WTC11 (cell line): ENCODE data around the gene GDF7. TPM values are rescaled to one million over a fixed set of nuclear protein-coding genes. Genes with fewer than 3 reads are reported as not detected.

Experiments
- ATAC-seq: fragments of 200-7000 bp; cut with Tn5 transposase; 2 replicates; pipeline ENCODE4 v1.10.0; 2021; ENCODE audit warnings: mild to moderate bottlenecking, moderate library complexity
- CTCF ChIA-PET: fragments of 300-600 bp; sonication (Branson Sonifier 250); formaldehyde crosslinking; loops from one replicate; lab custom pipeline; 2021; ENCODE audit warnings: antibody characterized with exemption; lab: Charles Lee
- POLR2A ChIA-PET: fragments of 350-600 bp; sonication (Branson Sonifier 250); formaldehyde crosslinking; loops from one replicate; lab custom pipeline; 2021; ENCODE audit warnings: antibody characterized with exemption; lab: Charles Lee
- DNase-seq: peaks from one replicate; pipeline ENCODE4 v3.0.0; 2021; ENCODE audit warnings: low spot score
- H3K27ac Mint-ChIP-seq: 2 replicates; pipeline ENCODE4 v1.8.0; 2021; ENCODE audit warnings: mixed read lengths
- H3K27me3 Mint-ChIP-seq: 2 replicates; pipeline ENCODE4 v1.8.0; 2021; ENCODE audit warnings: low read depth, mild to moderate bottlenecking, moderate library complexity, mixed read lengths
- H3K36me3 Mint-ChIP-seq: 2 replicates; pipeline ENCODE4 v1.8.0; 2021; ENCODE audit warnings: mixed read lengths
- H3K4me1 Mint-ChIP-seq: 2 replicates; pipeline ENCODE4 v1.8.0; 2022; ENCODE audit warnings: mixed read lengths
- H3K4me3 Mint-ChIP-seq: 2 replicates; pipeline ENCODE4 v1.8.0; 2021; ENCODE audit warnings: mild to moderate bottlenecking, moderate library complexity, mixed read lengths
- H3K9me3 Mint-ChIP-seq: 2 replicates; pipeline ENCODE4 v1.8.0; 2021; ENCODE audit warnings: mixed read lengths
- ATF6 ChIP-seq: sonication (generic); formaldehyde crosslinking; IDR thresholded peaks from 2 replicates; pipeline ENCODE4 v1.8.1; 2023; ENCODE audit warnings: mild to moderate bottlenecking, missing genetic modification reagents
- ESRRA ChIP-seq: sonication (generic); formaldehyde crosslinking; IDR thresholded peaks from 2 replicates; pipeline ENCODE4 v1.8.1; 2022; ENCODE audit warnings: mild to moderate bottlenecking, missing genetic modification reagents, borderline replicate concordance
- FOXP1 ChIP-seq: sonication (generic); formaldehyde crosslinking; IDR thresholded peaks from 2 replicates; pipeline ENCODE4 v1.8.0; 2022; ENCODE audit warnings: missing genetic modification reagents, mild to moderate bottlenecking, moderate library complexity, borderline replicate concordance
- GABPB1 ChIP-seq: sonication (generic); formaldehyde crosslinking; IDR thresholded peaks from 2 replicates; pipeline ENCODE4 v1.8.1; 2023; ENCODE audit warnings: mild to moderate bottlenecking, missing genetic modification reagents
- GRHL2 ChIP-seq: fragments of 250-450 bp; sonication (Bioruptor Pico); IDR thresholded peaks from 2 replicates; pipeline ENCODE4 v1.8.0; 2022; ENCODE audit warnings: mild to moderate bottlenecking, moderate library complexity; ENCODE audit not compliant: insufficient replicate concordance, severe bottlenecking
- IRF1 ChIP-seq: sonication (generic); formaldehyde crosslinking; IDR thresholded peaks from 2 replicates; pipeline ENCODE4 v1.8.0; 2023; ENCODE audit warnings: missing genetic modification reagents
- NR1H2 ChIP-seq: sonication (generic); formaldehyde crosslinking; IDR thresholded peaks from 2 replicates; pipeline ENCODE4 v1.9.0; 2021; ENCODE audit warnings: mild to moderate bottlenecking, moderate library complexity, missing genetic modification reagents
- SP1 ChIP-seq: sonication (generic); formaldehyde crosslinking; conservative IDR thresholded peaks from 2 replicates; pipeline ENCODE4 v1.8.1; 2022; ENCODE audit warnings: missing genetic modification reagents
- USF1 ChIP-seq: sonication (generic); formaldehyde crosslinking; IDR thresholded peaks from 2 replicates; pipeline ENCODE4 v1.8.0; 2022; ENCODE audit warnings: mild to moderate bottlenecking, missing genetic modification reagents
- ZNF263 ChIP-seq: sonication (generic); formaldehyde crosslinking; IDR thresholded peaks from 2 replicates; pipeline ENCODE4 v1.8.1; 2022; ENCODE audit warnings: low read depth, mild to moderate bottlenecking, moderate library complexity, missing genetic modification reagents
- ZNF532 ChIP-seq: fragments of 250-450 bp; sonication (Bioruptor Pico); IDR thresholded peaks from 2 replicates; pipeline ENCODE4 v1.9.0; 2021; ENCODE audit warnings: mild to moderate bottlenecking, borderline replicate concordance
- total RNA-seq: library from RNA; stranded (reverse); gene quantifications from 3 replicates; pipeline ENCODE4 v1.2.3, GENCODE V29; 2021
- TF ChIP-seq, protein P1 (sequence below): sonication (generic); formaldehyde crosslinking; IDR thresholded peaks from 2 replicates; pipeline ENCODE4 v1.8.1; 2022; ENCODE audit warnings: mild to moderate bottlenecking, missing genetic modification reagents, moderate library complexity, borderline replicate concordance
- TF ChIP-seq, protein P2 (sequence below): sonication (generic); formaldehyde crosslinking; IDR thresholded peaks from 2 replicates; pipeline ENCODE4 v1.8.0; 2023; ENCODE audit warnings: missing genetic modification reagents, mild to moderate bottlenecking, borderline replicate concordance

The GDF7 gene
- total RNA-seq, 1 experiment from 2014 or later: 0.55 TPM

GRCh38 chr2:20674974-20675679 is 8.2 kb downstream of the GDF7 start (continued):
- TF ChIP-seq ATF6 (CRISPR knock-in tag) (no peak), GRHL2 (no peak), IRF1 (CRISPR knock-in tag) (no peak), ZNF263 (CRISPR knock-in tag) (no peak)

DNA sequence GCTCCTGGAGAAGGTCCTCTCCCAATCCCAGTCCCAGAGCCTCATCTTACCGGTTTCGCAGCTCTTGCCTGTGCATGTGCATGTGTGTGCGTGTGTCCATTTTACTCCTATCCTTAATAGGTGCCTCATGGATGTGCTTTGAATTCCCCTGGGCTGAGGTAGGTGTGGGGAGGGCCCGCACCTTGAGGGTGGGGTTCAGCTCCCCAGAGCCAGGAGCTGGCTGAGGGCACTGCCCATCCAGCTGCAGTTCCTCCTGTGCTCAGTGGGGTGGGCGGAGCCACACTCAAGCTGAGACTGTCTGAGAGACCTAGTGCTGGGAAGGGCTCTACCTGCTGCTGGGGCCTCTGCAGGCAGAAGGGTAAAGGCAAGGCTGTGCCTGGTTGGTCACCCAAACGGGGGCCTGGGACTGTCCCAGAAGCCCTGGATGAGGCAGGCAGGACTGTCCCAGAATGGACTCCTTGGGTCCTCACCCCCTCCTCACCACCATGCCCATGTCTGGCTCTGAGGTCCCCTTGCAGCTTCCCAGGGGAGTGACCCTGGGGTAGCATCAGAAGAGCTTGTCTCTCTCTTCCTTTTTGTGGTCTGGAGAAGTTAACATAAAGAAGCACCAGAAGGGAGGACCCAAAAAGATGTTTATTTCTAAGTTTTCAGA is 8.9 kb downstream of the GDF7 start:
- no peaks in the 10 kb centered on the region for H3K36me3 Mint-ChIP-seq
- ATAC-seq (peak; percentile 69), DNase-seq (peak; percentile 60)
- peaks cover 52% of the 10 kb centered on the region for H3K4me1 Mint-ChIP-seq
- H3K27ac Mint-ChIP-seq: no peak overlapping the region
- H3K4me3 Mint-ChIP-seq: no peak overlapping the region
- ChIA-PET POLR2A (interaction anchor here (1.2 to 1.6 kb wide), 2 partner anchors 10 to 229 kb away, joined by 6 to 7 read pairs; partner anchors contain the start of gene RHOB), CTCF (interaction anchor here (0.5 to 10.1 kb wide), 14 partner anchors 9 to 367 kb away, joined by 3 to 329 read pairs (median 6); partner anchors contain the start of genes GDF7 and HS1BP3)
- TF ChIP-seq FOXP1 (CRISPR knock-in tag): 0 out of 2 replicates have a peak, but pooled peaks have one; percentile 38
- no peak for TF ChIP-seq SP1
- no peak for TF ChIP-seq NR1H2 (CRISPR knock-in tag)
- no peak for TF ChIP-seq ZNF532
- TF ChIP-seq, all 79 proteins: peak for 1
- no peaks in the 10 kb centered on the region for H3K9me3 Mint-ChIP-seq
- H3K27me3 Mint-ChIP-seq: peaks cover 50% of the 10 kb centered on the region

GRCh38 chr2:20676353-20677215 is 9.6 kb downstream of the GDF7 start:
- Mint-ChIP-seq H3K4me3 (no peak overlapping the region), H3K27ac (no peak overlapping the region), H3K9me3 (no peaks in the 10 kb centered on the region), H3K4me1 (peaks cover 48% of the 10 kb centered on the region), H3K36me3 (no peaks in the 10 kb centered on the region), H3K27me3 (peaks cover 43% of the 10 kb centered on the region)
- TF ChIP-seq GRHL2: no peak
- TF ChIP-seq USF1: no peak
- no peak for TF ChIP-seq ESRRA (CRISPR knock-in tag)
- TF ChIP-seq GABPB1 (CRISPR knock-in tag): peak; percentile 83
- TF ChIP-seq, protein P1, sequence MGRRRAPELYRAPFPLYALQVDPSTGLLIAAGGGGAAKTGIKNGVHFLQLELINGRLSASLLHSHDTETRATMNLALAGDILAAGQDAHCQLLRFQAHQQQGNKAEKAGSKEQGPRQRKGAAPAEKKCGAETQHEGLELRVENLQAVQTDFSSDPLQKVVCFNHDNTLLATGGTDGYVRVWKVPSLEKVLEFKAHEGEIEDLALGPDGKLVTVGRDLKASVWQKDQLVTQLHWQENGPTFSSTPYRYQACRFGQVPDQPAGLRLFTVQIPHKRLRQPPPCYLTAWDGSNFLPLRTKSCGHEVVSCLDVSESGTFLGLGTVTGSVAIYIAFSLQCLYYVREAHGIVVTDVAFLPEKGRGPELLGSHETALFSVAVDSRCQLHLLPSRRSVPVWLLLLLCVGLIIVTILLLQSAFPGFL: 0 out of 2 replicates have a peak, but pooled peaks have one; percentile 19
- TF ChIP-seq, protein P2, sequence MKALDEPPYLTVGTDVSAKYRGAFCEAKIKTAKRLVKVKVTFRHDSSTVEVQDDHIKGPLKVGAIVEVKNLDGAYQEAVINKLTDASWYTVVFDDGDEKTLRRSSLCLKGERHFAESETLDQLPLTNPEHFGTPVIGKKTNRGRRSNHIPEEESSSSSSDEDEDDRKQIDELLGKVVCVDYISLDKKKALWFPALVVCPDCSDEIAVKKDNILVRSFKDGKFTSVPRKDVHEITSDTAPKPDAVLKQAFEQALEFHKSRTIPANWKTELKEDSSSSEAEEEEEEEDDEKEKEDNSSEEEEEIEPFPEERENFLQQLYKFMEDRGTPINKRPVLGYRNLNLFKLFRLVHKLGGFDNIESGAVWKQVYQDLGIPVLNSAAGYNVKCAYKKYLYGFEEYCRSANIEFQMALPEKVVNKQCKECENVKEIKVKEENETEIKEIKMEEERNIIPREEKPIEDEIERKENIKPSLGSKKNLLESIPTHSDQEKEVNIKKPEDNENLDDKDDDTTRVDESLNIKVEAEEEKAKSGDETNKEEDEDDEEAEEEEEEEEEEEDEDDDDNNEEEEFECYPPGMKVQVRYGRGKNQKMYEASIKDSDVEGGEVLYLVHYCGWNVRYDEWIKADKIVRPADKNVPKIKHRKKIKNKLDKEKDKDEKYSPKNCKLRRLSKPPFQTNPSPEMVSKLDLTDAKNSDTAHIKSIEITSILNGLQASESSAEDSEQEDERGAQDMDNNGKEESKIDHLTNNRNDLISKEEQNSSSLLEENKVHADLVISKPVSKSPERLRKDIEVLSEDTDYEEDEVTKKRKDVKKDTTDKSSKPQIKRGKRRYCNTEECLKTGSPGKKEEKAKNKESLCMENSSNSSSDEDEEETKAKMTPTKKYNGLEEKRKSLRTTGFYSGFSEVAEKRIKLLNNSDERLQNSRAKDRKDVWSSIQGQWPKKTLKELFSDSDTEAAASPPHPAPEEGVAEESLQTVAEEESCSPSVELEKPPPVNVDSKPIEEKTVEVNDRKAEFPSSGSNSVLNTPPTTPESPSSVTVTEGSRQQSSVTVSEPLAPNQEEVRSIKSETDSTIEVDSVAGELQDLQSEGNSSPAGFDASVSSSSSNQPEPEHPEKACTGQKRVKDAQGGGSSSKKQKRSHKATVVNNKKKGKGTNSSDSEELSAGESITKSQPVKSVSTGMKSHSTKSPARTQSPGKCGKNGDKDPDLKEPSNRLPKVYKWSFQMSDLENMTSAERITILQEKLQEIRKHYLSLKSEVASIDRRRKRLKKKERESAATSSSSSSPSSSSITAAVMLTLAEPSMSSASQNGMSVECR (CRISPR knock-in tag): no peak
- POLR2A ChIA-PET: interaction anchor here (1.2 to 1.6 kb wide), 2 partner anchors 11 to 229 kb away, joined by 6 to 7 read pairs; partner anchors contain the start of gene RHOB
- CTCF ChIA-PET: interaction anchor here (0.7 to 10.1 kb wide), 18 partner anchors 8 to 377 kb away, joined by 3 to 329 read pairs (median 4); partner anchors contain the start of genes GDF7 and HS1BP3
- no peak for DNase-seq
- ATAC-seq: peak; percentile 3
